ENCODE data around the gene CADM1.

- TF ChIP-seq EZH2 (IDR thresholded peaks at IDR 0.05; ENCODE audit: low read depth, unreplicated experiment) = no peak
- TF ChIP-seq, protein P1, sequence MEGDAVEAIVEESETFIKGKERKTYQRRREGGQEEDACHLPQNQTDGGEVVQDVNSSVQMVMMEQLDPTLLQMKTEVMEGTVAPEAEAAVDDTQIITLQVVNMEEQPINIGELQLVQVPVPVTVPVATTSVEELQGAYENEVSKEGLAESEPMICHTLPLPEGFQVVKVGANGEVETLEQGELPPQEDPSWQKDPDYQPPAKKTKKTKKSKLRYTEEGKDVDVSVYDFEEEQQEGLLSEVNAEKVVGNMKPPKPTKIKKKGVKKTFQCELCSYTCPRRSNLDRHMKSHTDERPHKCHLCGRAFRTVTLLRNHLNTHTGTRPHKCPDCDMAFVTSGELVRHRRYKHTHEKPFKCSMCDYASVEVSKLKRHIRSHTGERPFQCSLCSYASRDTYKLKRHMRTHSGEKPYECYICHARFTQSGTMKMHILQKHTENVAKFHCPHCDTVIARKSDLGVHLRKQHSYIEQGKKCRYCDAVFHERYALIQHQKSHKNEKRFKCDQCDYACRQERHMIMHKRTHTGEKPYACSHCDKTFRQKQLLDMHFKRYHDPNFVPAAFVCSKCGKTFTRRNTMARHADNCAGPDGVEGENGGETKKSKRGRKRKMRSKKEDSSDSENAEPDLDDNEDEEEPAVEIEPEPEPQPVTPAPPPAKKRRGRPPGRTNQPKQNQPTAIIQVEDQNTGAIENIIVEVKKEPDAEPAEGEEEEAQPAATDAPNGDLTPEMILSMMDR (conservative IDR thresholded peaks at IDR 0.05; ENCODE audit: low read depth in 2 of 2) = peak; percentile 55 to 87
- TF ChIP-seq, protein P2, sequence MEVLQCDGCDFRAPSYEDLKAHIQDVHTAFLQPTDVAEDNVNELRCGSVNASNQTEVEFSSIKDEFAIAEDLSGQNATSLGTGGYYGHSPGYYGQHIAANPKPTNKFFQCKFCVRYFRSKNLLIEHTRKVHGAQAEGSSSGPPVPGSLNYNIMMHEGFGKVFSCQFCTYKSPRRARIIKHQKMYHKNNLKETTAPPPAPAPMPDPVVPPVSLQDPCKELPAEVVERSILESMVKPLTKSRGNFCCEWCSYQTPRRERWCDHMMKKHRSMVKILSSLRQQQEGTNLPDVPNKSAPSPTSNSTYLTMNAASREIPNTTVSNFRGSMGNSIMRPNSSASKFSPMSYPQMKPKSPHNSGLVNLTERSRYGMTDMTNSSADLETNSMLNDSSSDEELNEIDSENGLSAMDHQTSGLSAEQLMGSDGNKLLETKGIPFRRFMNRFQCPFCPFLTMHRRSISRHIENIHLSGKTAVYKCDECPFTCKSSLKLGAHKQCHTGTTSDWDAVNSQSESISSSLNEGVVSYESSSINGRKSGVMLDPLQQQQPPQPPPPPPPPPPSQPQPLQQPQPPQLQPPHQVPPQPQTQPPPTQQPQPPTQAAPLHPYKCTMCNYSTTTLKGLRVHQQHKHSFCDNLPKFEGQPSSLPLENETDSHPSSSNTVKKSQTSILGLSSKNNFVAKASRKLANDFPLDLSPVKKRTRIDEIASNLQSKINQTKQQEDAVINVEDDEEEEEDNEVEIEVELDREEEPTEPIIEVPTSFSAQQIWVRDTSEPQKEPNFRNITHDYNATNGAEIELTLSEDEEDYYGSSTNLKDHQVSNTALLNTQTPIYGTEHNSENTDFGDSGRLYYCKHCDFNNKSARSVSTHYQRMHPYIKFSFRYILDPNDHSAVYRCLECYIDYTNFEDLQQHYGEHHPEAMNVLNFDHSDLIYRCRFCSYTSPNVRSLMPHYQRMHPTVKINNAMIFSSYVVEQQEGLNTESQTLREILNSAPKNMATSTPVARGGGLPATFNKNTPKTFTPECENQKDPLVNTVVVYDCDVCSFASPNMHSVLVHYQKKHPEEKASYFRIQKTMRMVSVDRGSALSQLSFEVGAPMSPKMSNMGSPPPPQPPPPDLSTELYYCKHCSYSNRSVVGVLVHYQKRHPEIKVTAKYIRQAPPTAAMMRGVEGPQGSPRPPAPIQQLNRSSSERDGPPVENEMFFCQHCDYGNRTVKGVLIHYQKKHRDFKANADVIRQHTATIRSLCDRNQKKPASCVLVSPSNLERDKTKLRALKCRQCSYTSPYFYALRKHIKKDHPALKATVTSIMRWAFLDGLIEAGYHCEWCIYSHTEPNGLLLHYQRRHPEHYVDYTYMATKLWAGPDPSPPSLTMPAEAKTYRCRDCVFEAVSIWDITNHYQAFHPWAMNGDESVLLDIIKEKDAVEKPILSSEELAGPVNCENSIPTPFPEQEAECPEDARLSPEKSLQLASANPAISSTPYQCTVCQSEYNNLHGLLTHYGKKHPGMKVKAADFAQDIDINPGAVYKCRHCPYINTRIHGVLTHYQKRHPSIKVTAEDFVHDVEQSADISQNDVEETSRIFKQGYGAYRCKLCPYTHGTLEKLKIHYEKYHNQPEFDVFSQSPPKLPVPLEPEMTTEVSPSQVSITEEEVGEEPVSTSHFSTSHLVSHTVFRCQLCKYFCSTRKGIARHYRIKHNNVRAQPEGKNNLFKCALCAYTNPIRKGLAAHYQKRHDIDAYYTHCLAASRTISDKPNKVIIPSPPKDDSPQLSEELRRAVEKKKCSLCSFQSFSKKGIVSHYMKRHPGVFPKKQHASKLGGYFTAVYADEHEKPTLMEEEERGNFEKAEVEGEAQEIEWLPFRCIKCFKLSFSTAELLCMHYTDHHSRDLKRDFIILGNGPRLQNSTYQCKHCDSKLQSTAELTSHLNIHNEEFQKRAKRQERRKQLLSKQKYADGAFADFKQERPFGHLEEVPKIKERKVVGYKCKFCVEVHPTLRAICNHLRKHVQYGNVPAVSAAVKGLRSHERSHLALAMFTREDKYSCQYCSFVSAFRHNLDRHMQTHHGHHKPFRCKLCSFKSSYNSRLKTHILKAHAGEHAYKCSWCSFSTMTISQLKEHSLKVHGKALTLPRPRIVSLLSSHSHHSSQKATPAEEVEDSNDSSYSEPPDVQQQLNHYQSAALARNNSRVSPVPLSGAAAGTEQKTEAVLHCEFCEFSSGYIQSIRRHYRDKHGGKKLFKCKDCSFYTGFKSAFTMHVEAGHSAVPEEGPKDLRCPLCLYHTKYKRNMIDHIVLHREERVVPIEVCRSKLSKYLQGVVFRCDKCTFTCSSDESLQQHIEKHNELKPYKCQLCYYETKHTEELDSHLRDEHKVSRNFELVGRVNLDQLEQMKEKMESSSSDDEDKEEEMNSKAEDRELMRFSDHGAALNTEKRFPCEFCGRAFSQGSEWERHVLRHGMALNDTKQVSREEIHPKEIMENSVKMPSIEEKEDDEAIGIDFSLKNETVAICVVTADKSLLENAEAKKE (CRISPR knock-in tag; IDR thresholded peaks at IDR 0.05) = no peak
- TF ChIP-seq EZH2phosphoT487 (IDR thresholded peaks at IDR 0.05; ENCODE audit: unreplicated experiment) = no peak
- TF ChIP-seq POLR2AphosphoS5 (IDR thresholded peaks at IDR 0.05; ENCODE audit: low read depth) = no peak
- no peak for TF ChIP-seq CREB1 (CRISPR knock-in tag; IDR thresholded peaks at IDR 0.05; ENCODE audit: low read depth)
- TF ChIP-seq STAT1 (IDR thresholded peaks at IDR 0.05; ENCODE audit: unreplicated experiment) = no peak
- no peak for TF ChIP-seq JUNB (IDR thresholded peaks at IDR 0.05; ENCODE audit: unreplicated experiment)
- TF ChIP-seq, protein P3, sequence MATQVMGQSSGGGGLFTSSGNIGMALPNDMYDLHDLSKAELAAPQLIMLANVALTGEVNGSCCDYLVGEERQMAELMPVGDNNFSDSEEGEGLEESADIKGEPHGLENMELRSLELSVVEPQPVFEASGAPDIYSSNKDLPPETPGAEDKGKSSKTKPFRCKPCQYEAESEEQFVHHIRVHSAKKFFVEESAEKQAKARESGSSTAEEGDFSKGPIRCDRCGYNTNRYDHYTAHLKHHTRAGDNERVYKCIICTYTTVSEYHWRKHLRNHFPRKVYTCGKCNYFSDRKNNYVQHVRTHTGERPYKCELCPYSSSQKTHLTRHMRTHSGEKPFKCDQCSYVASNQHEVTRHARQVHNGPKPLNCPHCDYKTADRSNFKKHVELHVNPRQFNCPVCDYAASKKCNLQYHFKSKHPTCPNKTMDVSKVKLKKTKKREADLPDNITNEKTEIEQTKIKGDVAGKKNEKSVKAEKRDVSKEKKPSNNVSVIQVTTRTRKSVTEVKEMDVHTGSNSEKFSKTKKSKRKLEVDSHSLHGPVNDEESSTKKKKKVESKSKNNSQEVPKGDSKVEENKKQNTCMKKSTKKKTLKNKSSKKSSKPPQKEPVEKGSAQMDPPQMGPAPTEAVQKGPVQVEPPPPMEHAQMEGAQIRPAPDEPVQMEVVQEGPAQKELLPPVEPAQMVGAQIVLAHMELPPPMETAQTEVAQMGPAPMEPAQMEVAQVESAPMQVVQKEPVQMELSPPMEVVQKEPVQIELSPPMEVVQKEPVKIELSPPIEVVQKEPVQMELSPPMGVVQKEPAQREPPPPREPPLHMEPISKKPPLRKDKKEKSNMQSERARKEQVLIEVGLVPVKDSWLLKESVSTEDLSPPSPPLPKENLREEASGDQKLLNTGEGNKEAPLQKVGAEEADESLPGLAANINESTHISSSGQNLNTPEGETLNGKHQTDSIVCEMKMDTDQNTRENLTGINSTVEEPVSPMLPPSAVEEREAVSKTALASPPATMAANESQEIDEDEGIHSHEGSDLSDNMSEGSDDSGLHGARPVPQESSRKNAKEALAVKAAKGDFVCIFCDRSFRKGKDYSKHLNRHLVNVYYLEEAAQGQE (IDR thresholded peaks at IDR 0.05; ENCODE audit: unreplicated experiment) = no peak
These were observed 169.1 kb downstream of the CADM1 start for GRCh38 chr11:115334932-115335788.
